HG02840 (cell line): Measurements from ENCODE around the gene CLEC18A.

ENCODE experiments used
- ATAC-seq: cut with Tn5 transposase; IDR thresholded peaks from one replicate; pipeline ENCODE4 v1.9.1; 2021; ENCODE audit warnings: mild to moderate bottlenecking, moderate library complexity, moderate number of reproducible peaks; ENCODE audit not compliant: unreplicated experiment, low FRiP score

CLEC18A gene

DNA sequence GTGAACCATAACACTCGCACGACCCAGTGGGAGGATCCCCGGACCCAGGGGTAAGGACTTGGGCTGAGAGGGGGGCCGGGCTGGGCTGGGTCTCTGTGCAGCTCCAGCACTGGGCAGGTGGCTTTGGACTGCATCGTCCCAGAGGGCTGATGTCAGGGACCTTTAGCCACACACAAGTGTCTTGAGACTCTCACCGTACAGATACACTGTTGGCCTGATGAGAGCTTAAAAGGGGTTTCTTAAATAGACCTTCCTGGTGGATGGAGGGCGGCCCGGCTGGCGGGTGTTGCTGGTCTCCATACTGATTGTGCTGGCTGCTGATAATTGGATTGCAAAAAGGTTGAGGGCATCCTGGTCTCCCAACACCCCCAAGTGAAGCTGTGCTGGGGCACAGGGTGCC lies 21.7 kb upstream of the CLEC18A start:
- no peak for ATAC-seq

DNA sequence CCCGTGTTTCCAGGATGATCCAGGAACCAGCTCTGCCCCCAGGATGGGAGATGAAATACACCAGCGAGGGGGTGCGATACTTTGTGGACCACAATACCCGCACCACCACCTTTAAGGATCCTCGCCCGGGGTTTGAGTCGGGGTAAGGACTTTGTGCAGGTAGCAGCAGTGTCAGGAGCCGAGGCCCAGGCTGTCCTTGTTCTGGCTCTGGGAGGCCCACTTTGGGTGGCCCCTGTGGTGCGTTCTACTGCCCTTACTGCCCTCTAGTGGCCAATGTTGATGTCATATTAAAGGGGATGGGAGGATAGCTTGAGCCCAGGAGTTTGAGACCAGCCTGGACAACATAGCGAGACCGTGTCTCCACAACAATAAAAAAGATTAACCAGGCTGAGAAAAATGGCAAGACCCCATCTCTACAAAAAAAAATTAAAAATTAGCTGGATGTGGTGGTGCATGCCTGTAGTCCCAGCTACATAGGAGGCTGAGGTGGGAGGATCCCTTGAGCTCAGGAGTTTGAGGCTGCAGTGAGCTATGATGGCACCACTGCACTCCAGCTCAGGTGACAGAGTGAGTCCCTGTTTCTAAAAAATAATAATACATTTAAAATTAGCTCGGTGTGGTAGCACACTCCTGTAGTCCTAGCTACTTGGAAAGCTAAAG lies 20.9 kb upstream of the CLEC18A start:
- ATAC-seq = no peak

DNA sequence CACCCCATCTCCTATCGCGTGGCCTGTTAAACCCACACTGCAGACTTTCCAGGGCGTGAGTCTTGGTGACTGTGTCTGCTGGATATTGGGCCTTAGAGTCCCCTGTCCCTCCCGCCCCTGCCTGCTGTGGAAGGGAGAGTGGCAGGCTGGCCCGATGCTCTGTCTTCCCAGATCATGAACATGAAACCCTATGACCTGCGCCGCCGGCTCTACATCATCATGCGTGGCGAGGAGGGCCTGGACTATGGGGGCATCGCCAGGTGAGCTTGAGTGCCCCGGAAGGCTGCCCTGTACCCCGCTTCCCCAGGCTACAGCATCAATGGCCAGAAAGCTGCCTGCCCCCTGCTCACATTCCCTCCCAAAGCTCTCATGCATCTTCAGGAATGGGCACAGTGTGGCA lies 19.5 kb upstream of the CLEC18A start:
- ATAC-seq = no peak

DNA sequence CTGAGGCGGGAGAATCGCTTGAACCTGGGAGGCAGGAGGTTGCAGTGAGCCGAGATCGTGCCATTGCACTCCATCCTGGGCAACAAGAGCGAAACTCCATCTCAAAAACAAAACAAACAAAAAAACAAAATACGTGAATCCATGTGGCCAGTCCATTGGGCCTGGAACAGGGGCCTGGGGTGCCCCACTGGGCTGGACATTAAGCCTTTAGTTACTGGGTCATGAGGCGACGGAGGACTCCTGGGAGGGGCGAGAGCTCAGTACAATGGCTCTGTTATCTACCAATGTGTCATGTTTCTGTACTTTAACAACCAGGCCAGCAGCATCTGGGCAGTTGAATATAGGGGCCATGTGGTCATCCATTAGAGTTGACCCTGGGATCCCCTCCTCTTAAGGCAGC lies 18.9 kb upstream of the CLEC18A start:
- no peak for ATAC-seq

DNA sequence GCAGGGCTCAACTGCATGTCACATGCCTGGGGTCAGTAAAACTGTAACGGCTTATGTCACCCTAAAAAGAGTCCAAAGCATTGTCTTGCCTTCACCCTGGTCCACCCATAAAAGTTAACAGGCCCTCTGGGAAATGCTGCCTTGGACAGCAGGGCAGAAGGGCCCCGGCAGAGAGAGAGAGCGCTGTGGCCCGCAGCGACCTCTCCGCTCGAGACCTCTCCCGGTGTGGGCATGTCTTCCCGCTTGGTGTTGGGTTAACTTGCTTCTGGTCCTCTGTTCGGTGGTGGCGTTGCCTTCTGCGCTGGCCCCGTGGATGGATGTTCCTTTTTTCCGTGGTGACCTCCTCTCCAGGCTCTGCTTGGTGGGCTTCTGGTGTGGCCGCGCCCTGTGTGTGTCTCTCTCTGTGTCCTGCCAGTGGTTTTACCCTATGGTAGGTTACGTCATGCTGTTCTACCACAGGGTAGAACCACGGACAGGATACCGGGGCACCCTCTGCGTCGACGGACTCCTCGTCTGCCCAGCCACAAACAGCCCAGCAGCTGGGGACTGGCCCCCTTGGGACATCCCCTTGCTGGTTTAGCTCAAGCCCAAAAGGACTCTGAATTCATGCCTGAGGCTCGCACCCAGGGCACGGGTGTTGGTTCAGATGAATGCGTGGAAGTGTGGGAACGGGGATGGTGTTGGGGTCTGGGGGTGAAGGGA lies 18.3 kb upstream of the CLEC18A start:
- no peak for ATAC-seq

DNA sequence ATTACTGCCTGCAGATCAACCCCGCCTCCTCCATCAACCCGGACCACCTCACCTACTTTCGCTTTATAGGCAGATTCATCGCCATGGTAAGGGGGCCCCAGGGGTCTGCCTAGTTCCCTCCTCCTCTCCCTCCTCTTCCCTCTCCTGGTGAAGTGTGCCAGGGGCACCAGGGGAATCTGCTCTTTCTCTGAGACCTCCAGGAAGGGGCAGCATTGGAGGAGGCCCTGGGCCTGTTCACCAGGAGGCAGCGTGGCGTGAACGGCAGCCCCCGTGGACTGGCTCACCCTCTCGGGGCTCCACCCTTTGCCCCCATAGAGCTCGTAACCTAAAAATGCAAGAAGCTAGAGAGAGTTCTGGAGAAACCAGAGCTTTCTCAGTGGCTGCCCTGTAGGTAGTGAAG lies 17.1 kb upstream of the CLEC18A start:
- ATAC-seq = no peak

DNA sequence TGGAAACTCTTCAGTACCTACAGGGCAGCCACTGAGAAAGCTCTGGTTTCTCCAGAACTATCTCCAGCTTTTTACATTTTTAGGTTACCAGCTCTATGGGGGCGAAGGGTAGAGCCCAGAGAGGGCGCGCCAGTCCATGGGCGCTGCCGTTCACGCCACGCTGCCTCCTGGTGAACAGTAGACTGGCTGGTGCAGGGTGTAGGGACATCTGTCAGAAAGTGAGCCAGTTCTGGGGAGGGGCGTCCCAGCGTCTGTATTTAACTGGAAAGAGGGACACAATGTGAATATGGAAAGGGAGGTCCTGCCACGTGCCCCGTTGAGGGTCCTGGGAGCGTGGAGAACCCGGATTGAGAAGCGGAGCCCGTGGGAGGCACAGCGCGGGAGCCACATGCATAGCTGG lies 16.4 kb upstream of the CLEC18A start:
- no peak for ATAC-seq

DNA sequence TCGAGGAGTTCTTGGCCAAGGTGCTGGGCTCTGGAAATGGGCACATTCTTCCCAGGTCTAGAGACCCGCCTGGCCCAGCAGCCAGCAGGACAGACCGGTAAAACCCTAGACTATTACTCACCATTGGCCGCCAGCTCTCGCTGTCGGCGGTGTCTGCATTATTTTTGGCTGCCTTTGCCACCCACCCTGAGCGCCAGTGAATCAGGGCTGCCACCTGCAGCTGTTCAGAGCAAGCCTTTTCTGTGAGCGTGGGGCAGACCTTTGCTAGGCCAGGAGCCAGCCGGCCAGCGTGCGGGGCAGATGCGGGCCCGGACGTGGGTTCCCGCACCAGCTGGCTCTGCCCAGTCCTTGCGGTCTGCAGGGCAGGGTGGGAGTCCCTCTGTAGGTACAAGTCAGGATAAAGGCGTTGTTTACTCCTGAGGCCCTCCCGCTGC lies 15.8 kb upstream of the CLEC18A start:
- no peak for ATAC-seq

DNA sequence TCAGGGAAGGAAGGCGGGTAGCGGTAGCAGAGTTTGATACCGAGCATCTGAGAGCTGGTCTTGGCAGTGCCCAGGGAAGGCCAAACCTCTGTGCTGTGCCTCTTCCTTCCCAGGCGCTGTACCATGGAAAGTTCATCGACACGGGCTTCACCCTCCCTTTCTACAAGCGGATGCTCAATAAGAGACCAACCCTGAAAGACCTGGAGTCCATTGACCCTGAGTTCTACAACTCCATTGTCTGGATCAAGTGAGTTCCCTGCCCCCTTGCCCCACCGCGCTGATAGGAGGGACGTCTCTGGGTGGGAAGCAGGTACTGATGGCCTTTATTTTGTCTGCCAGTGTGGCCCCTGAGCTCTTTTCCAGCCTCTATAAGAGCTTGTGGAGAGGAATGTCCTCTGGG lies 15.4 kb upstream of the CLEC18A start:
- ATAC-seq = no peak

DNA sequence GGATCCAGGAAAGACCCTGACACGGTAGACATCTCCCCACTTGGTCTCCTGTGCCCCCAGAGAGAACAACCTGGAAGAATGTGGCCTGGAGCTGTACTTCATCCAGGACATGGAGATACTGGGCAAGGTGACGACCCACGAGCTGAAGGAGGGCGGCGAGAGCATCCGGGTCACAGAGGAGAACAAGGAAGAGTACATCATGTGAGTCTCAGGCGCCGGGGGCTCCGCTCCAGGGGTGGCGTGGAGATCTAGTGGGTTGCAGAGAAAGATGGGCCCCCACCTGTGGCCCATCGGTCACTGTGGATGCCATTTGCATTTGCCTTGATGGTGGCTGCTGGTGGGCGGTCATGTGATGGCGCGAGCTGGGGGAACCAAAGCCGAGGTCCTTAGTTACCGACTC lies 14.9 kb upstream of the CLEC18A start:
- ATAC-seq = no peak

DNA sequence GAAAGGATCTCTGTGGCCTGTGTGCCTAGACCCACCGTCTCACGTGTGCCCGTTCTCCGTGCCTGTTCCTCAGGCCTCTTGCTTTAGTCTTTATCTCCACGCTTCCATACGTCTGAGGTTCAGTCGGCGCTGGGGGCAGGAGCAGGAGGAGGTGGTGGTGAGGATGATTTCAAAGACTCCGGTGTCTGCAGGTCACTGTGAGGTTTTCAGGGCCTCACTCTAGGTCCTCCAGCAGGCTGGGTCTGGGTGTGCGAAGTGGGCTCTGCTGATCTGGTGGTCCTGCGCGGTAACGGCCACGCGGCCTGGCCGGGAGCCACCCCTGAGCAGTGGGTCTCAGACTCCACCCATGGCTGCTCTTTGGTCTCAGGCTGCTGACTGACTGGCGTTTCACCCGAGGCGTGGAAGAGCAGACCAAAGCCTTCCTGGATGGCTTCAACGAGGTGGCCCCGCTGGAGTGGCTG lies 14.4 kb upstream of the CLEC18A start:
- ATAC-seq = no peak

DNA sequence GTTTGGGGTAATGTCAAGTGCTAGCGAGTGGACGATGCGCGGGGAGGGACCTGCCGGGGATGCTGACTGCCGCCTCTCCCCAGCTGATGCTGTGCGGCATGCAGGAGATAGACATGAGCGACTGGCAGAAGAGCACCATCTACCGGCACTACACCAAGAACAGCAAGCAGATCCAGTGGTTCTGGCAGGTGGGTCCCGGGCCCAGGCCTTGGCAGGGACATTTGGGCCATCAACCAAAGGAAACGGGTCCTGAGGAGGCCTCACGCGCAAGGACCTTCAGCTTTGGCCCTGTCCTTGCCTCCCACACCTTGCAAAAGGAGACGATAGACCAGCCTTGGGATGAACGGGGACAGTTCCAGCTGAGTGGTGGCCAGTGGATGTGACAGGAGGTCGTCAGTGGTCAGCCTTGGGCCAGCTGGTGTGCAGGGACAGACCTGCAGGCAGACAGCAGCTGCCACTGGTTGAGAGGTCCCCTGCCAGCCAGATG lies 13.6 kb upstream of the CLEC18A start:
- ATAC-seq = no peak

DNA sequence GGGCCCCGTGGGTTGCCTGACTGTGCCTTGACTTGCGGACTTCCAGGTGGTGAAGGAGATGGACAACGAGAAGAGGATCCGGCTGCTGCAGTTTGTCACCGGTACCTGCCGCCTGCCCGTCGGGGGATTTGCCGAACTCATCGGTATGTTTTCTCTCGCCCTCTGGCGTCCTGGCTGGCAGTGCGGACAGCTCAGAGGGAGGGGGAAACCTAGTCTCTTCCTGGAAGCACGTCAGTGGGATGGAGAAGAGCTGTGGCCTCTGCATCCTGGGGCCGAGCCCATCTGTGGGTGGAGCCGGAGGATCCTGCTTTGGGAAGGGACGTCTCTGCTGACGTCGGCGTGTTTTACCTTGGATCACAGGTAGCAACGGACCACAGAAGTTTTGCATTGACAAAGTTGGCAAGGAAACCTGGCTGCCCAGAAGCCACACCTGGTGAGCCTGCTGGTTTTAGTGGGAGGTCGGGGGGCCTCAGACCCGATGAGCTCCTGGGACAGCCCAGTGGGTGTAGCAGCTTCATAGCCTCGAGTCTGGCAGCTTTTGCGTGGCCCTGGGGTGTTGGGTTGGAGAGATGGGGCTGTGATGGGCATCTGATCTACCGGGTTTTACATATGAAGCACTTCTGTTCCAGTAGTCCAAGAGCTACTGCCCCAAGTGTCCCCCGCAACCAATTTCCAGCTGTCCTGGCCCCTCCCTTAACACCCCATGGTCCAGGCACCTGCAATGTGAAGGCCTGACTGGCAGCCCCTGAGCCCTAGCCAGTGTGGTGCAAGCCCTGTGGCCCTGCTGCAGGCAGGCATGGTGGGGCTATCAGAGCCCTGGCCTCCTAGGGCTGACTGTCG lies 11.9 kb upstream of the CLEC18A start:
- no peak for ATAC-seq

DNA sequence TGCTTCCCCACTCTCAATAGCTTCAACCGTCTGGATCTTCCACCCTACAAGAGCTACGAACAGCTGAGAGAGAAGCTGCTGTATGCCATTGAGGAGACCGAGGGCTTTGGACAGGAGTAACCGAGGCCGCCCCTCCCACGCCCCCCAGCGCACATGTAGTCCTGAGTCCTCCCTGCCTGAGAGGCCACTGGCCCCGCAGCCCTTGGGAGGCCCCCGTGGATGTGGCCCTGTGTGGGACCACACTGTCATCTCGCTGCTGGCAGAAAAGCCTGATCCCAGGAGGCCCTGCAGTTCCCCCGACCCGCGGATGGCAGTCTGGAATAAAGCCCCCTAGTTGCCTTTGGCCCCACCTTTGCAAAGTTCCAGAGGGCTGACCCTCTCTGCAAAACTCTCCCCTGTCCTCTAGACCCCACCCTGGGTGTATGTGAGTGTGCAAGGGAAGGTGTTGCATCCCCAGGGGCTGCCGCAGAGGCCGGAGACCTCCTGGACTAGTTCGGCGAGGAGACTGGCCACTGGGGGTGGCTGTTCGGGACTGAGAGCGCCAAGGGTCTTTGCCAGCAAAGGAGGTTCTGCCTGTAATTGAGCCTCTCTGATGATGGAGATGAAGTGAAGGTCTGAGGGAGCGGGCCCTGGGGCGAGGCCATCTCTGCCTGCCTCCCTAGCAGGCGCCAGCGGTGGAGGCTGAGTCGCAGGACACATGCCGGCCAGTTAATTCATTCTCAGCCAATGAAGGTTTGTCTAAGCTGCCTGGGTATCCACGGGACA lies 11.1 kb upstream of the CLEC18A start:
- ATAC-seq = no peak

DNA sequence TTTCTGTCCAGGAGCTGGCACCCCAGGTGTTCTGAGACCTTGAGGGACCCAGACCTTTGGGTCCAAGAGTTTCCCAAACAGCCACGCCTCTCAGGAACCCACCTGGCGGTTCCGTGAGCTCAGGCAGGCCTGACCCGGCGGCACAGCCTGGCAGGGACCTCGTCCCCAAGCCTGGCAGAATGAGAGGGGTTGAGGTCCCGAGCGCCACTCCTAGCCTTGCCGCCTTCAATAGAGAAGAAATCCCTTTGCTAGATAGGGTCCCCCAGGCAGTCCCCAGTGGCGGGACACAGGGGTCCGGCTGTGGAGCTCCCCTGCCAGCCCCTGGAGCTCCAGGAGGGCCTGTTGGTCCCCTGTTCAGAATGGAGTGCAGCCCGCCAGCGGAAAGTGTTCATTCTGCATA lies 10.5 kb upstream of the CLEC18A start:
- ATAC-seq = no peak

DNA sequence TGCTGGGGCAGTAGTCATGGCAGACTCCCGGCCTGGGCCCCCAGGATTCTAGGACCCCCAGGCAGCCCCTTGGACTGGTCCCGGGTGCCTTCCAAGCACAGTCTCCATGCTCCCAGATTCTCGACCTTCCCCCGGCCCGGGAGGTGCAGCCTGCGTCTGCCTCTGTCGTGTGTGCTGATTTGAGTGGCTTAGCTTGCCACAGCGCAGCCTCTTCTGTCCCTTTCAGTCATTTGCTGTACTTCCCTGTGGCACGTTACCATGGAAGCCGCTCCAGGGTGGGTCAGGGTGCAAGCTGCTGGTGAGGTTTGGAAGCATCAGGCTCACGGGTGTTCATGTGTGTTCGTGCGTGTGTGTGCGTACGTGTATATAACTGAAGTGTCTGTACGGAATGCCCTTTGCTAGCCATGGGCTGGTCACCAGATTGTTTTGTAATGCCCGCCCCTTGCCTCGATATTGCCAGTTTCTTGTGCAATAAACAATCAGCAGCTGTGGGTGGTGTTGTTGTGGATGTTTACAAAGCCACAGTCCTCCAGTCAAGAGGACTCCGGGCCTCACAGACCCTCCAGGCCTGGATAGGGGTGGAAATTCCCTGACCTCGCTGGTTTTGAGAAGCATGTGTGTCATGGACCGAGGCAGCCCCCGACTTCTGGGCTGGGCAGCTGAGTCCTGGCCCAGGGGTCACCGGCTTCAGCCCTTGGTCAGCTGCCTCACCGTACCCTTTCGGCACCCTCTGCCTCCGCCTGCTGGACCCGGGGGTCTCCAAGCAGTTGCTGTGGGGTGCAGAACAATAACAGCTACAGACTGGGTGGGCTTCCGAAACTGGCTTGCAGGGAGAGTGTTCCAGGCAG lies 9.7 kb upstream of the CLEC18A start:
- ATAC-seq = no peak

DNA sequence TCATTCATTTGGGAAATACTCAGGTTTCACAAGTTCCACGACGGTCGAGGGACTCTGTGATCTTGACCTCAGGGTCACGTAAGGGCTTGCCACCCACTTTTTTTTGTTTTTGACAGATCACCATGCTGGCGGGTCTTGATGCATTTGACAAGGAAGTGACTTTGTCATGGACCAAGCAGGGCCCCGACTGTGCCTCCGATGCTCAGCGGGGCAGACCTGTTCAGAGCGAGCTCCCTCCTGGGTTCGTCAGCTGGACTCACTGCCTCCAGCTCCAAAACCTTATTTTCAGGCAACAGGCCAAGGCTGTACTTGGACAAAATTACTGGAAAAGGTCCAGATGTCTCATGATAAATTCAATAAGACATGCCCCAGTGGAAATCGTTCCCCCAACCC lies 9.0 kb upstream of the CLEC18A start:
- ATAC-seq = no peak

DNA sequence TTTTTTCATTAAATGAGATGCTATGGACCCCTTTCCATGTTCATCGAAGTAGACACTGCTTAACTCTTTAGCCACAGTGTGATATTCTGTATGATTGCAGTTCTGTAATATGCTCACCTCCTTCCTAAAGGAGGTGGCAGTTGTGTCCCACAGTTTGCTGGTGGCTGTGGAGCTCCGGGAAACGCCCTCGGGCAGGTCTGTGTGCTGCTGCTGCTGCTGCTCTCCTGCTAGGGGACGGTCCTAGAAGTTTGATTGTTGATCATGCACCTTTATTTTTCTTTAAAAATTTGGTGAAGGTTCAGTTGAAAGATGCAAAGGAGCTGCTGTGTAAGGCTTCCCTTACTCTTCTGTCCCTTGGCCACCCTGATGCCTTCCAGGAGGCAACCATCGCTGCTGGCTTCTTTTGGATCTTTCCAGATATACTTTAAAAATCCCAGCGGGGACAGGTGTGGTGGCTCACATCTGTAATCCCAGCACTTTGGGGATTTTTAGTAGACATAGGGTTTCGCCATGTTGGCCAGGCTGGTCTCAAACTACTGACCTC lies 8.4 kb upstream of the CLEC18A start:
- ATAC-seq = no peak
